ENCODE results near the gene TXNDC11.
A peak's percentile ranks its signal among the peaks of the same experiment; 100 is the strongest.

TXNDC11 gene

DNA sequence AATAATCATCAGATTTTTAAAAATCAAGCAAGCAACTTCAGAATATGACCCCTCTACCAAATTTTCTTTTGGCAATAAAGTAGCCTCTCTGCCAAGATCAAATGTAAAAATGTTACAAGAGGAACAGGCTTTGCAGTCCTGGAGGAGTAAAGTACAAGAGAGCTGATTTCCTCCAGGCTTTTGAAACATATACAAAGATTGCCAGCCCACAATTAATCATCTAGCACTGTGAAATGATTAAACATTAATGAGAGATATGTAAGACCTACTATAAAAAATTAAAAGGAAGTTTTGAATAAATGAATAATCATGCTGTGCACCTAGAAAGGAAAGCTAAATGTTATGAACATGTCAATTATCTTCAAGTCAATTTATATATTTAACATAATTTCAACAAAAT lies 26.3 kb downstream of the TXNDC11 start:
- no peak overlapping the region for H3K4me3 ChIP-seq (ENCODE audit: low read depth, low read length)
- H3K27me3 ChIP-seq (replicated peaks), result no peaks in the 10 kb centered on the region
- in situ Hi-C loops (cut with HindIII; ENCODE audit: low pct_ligation_motif_present, low sequenced_read_pairs), result no loop called here
- DNase-seq, result no peak
- no peak overlapping the region for H3K27ac ChIP-seq
- TF ChIP-seq, protein P1, sequence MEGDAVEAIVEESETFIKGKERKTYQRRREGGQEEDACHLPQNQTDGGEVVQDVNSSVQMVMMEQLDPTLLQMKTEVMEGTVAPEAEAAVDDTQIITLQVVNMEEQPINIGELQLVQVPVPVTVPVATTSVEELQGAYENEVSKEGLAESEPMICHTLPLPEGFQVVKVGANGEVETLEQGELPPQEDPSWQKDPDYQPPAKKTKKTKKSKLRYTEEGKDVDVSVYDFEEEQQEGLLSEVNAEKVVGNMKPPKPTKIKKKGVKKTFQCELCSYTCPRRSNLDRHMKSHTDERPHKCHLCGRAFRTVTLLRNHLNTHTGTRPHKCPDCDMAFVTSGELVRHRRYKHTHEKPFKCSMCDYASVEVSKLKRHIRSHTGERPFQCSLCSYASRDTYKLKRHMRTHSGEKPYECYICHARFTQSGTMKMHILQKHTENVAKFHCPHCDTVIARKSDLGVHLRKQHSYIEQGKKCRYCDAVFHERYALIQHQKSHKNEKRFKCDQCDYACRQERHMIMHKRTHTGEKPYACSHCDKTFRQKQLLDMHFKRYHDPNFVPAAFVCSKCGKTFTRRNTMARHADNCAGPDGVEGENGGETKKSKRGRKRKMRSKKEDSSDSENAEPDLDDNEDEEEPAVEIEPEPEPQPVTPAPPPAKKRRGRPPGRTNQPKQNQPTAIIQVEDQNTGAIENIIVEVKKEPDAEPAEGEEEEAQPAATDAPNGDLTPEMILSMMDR (IDR thresholded peaks at IDR 0.05; ENCODE audit: low read depth, low read length, missing control alignments), result no peak
- peaks cover 26% of the 10 kb centered on the region for H3K36me3 ChIP-seq (replicated peaks)

DNA sequence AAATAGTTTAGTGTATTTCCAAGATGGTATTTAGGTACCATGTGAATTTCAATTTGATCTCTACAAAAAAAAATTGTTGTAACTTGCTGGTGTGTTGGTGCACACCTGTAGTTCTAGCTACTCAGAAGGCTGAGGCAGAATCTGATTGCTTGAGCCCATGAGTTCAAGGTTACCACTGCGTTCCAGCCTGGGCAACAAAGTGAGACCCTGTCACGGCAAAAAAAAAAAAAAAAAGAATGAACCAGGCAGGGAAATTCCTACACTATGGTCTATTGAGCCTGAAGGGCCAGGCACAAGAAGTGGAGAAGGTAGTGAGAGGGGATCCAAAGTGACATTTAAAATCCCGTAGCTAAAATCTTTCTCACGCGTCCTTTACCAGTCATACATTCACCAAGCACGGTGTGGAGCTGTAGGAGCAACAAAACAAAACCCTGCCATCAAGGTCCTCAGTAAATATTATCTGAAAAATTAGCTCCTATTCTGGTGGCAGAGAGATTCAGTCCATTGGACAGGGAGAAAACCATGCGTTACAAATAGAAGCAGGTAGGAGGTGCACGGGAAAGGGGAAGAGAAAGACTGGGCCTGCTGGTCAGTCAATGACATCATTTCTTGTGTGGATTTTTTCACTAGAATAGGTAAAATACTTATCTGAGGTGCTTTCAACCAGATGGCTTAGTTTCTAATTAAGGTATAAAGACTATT lies 27.3 kb downstream of the TXNDC11 start:
- Histone ChIP-seq H3K4me3 (ENCODE audit: low read depth, low read length) (no peak overlapping the region), H3K27ac (no peak overlapping the region), H3K27me3 (replicated peaks) (no peaks in the 10 kb centered on the region), H3K36me3 (replicated peaks) (peaks cover 24% of the 10 kb centered on the region)
- in situ Hi-C loops (cut with HindIII; ENCODE audit: low pct_ligation_motif_present, low sequenced_read_pairs), result no loop called here
- no peak for DNase-seq
- TF ChIP-seq, protein P1 (IDR thresholded peaks at IDR 0.05; ENCODE audit: low read depth, low read length, missing control alignments), result no peak

DNA sequence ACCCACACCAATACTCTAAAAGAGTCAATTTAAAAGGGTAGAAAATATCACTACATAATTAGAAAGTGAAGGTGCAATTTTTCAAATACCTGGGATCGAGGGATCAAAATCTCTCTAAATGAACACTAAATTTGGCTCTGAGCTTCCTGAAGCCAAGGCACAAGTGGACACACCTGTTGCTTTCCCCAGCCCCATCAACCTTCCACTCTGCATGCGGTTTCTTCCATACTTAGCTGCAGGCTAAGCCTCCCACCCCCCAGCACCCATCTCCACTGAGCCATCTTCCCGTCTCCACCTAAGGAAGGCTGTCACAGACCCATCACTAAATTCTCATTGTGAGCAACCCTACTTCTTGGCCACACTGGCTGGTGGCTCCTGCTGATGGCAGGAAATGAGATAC lies 30.5 kb downstream of the TXNDC11 start:
- no peaks in the 10 kb centered on the region for H3K27me3 ChIP-seq (replicated peaks)
- no peak overlapping the region for H3K27ac ChIP-seq
- TF ChIP-seq, protein P1 (IDR thresholded peaks at IDR 0.05; ENCODE audit: low read depth, low read length, missing control alignments), result no peak
- H3K4me3 ChIP-seq (ENCODE audit: low read depth, low read length), result no peak overlapping the region
- H3K36me3 ChIP-seq (replicated peaks), result peaks cover 19% of the 10 kb centered on the region
- no peak for DNase-seq
- in situ Hi-C loops (cut with HindIII; ENCODE audit: low pct_ligation_motif_present, low sequenced_read_pairs), result no loop called here

DNA sequence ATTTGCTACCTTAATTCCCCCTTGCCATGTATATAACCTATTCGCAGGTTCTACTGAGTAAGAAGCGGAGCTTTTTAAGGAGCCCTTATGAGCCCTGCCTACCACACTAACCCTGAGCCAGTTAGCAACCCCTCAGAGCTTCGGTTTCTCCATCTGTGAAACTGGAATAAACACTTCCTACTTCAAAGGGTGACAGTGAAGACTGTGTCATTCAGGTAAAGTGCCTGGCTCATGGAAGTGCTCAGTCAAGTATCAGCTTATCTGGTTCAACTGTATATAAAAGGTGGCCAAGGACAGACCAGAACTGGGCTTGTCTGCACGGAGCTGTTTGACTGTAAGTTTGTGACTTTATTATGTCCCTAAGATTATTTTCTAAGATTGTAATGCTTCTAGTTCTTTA lies 31.0 kb downstream of the TXNDC11 start:
- in situ Hi-C loops (cut with HindIII; ENCODE audit: low pct_ligation_motif_present, low sequenced_read_pairs), result no loop called here
- Histone ChIP-seq H3K36me3 (replicated peaks) (peaks cover 19% of the 10 kb centered on the region), H3K27me3 (replicated peaks) (no peaks in the 10 kb centered on the region), H3K27ac (no peak overlapping the region), H3K4me3 (ENCODE audit: low read depth, low read length) (no peak overlapping the region)
- TF ChIP-seq, protein P1 (IDR thresholded peaks at IDR 0.05; ENCODE audit: low read depth, low read length, missing control alignments), result no peak
- no peak for DNase-seq

DNA sequence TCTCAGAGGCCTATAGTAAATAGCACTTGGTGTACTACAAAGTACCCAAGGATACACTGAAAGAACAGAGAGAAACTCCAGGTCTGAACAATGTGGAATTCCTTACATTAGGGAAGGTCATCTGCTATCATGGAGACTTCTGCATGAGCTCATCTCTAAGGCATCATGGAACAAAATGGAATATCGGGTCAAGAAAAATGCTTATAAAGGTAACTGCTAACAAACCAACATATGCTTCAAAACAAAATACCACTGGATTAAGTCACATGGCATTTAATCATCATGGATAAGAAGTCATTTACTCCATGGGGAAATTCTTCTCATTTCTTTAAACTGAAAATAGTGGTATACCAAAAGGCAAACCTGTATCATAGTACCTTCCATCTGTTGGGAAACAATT lies 34.2 kb downstream of the TXNDC11 start:
- in situ Hi-C loops (cut with HindIII; ENCODE audit: low pct_ligation_motif_present, low sequenced_read_pairs), result no loop called here
- DNase-seq, result peak; percentile 6
- TF ChIP-seq, protein P1 (IDR thresholded peaks at IDR 0.05; ENCODE audit: low read depth, low read length, missing control alignments), result no peak
- H3K4me3 ChIP-seq (ENCODE audit: low read depth, low read length), result no peak overlapping the region
- no peaks in the 10 kb centered on the region for H3K27me3 ChIP-seq (replicated peaks)
- H3K27ac ChIP-seq, result peak overlapping the region; percentile 57
- peaks cover 14% of the 10 kb centered on the region for H3K36me3 ChIP-seq (replicated peaks)

DNA sequence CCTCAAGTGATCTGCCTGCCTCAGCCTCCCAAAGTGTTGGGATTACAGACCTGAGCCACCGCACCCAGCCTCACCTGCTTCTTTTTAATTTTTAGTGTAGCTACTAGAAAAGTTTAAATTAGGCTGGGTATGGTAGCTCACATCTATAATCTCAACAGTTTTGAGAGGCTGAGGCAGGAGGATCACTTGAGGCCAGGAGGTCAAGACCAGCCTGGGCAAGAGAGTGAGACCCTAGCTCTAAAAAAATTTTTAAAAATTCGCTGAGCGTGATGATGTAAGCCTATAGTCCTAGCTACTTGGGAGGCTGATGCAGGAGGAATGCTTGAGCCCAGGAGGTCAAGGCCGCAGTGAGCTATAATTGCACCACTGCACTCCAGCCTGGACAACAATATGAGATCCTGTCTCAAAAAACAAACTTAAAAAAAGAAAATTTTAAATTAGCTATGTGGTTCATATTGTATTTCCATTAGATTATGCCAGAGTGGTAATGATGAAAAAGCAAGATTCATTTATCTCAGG lies 34.9 kb downstream of the TXNDC11 start:
- H3K36me3 ChIP-seq (replicated peaks), result peaks cover 14% of the 10 kb centered on the region
- TF ChIP-seq, protein P1 (IDR thresholded peaks at IDR 0.05; ENCODE audit: low read depth, low read length, missing control alignments), result no peak
- no peak for DNase-seq
- H3K27me3 ChIP-seq (replicated peaks), result no peaks in the 10 kb centered on the region
- H3K27ac ChIP-seq, result no peak overlapping the region
- no peak overlapping the region for H3K4me3 ChIP-seq (ENCODE audit: low read depth, low read length)
- in situ Hi-C loops (cut with HindIII; ENCODE audit: low pct_ligation_motif_present, low sequenced_read_pairs), result no loop called here

Data from brain microvascular endothelial cell (primary cell).